Suprapubic skin (tissue), 4 donors: ENCODE measurements around the gene FAM187B.

ENCODE experiments used
- CTCF ChIP-seq, 2 donors: fragments of 200-600 bp in 1 of 2; fragments of 450-650 bp in 1 of 2; sonication (generic) in 1 of 2; IDR thresholded peaks; one replicate each; pipeline ENCODE4 v1.5.1; 2016 to 2019; ENCODE audit warnings: antibody characterized with exemption in 2 of 2, mild to moderate bottlenecking in 1 of 2, moderate library complexity in 1 of 2
- EP300 ChIP-seq: sonication (generic); formaldehyde crosslinking; IDR thresholded peaks from one replicate; pipeline ENCODE4 v1.6.1; 2017; ENCODE audit warnings: antibody characterized with exemption
- POLR2A ChIP-seq, 2 donors: fragments of 450-650 bp; IDR thresholded peaks; one replicate each; pipeline ENCODE4 v1.6.1; 2017; ENCODE audit warnings: antibody characterized with exemption in 2 of 2, mild to moderate bottlenecking in 2 of 2, moderate library complexity in 2 of 2
- POLR2AphosphoS5 ChIP-seq, 3 donors: sonication (generic); formaldehyde crosslinking; IDR thresholded peaks; one replicate each; pipeline ENCODE4 v1.6.1; 2017; ENCODE audit warnings: antibody characterized with exemption in 3 of 3

- TF ChIP-seq POLR2AphosphoS5 (IDR thresholded peaks at IDR 0.05): no peak
- no peak for TF ChIP-seq CTCF (IDR thresholded peaks at IDR 0.05)
- no peak for TF ChIP-seq EP300
- no peak for TF ChIP-seq POLR2A (IDR thresholded peaks at IDR 0.05)
These were observed 22.9 kb upstream of the FAM187B start for GRCh38 chr19:35251456-35251855.
